DMS153 (cell line): ENCODE measurements around the gene PHRF1.

ENCODE experiments used
- DNase-seq: peaks from one replicate; lab custom pipeline; 2025; lab: John Stamatoyannopoulos, UW

Gene PHRF1

DNA sequence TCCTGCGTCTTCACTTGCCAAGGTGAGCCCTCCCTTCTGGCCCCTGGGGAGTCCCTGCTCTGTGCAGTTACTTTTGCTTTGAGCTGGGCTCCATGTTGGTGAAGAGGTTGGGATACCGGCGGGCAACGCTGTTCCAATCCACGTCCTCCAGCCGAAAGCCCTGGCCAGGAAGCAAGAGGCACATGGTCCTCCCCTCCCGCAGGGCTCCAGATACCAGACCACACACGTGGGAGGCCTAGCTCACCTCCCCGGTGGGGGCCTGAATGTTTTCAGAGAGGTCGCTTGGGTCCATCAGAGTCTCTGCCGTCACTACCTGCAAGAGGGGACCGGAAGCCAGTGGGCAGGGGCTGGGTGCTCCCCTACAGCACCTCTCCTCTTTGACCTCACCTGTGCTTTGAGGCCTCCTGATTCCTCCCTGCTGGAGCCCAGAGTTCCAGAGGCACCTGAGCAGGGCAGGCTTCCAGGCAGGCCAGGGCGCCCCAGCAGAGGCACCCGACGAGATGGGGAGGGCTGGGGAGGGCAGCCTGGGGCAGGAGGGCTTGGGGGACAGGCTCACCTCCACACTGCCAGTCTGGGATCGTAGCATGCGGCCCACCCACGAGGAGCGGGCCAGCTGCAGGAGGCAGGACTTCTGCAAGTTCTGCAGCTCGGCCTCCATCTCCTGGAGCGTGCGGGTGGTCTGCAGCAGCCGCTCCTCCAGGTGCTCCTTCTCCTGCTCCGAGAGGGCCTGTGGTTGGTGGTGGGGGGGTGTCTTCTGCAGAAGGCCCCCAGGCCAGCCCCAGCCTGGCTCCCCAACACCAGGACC is 18.7 kb upstream of the PHRF1 start:
- DNase-seq = no peak

DNA sequence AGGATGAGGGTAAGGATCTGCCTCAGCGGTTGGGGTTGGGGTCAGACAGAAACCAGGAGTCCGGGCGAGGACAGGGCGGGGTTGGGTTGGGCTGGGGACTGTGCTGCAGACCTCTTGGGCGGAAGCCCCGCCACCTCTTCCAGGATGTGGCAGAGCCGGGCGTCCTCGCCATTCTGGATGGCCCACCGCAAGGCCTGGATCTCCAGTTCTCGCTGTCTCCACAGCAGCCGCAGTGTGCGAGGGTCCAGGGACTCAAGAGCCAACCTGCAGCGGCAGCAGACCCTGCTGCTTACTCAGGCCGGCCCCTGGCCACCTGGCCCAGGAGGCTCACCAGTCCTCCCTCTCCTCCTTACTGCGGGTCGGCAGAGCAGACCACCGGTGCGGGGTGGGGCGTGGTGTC is 17.8 kb upstream of the PHRF1 start:
- no peak for DNase-seq

DNA sequence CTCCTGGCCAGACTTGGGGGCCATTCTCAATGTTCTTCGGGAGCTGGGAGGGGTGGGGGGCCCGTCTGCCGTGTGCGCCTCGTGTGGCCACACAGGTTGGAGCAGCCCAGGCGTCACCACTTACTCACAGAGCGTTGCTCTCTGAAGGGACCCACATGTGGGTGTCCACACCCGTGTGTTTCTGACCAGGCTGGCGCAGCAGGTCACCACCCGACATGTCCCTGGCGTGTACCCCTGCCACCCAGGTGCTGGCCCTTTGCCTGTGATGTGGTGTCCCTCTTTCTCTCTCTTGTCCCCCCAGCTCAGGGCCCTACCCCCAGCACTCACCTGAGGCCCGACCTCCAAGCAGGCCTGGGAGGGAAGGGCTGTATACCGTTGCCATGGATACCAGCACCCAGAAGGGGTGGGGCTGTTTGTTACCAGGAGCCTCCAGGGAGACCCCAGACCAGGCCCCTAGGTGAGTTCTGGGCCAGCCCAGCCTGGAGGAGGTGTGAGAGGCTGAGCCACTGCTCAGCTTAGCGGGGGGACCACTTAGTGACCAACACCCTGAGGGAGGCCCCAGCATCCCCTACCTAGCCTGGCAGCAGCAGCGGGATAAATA is 17.1 kb upstream of the PHRF1 start:
- no peak for DNase-seq

DNA sequence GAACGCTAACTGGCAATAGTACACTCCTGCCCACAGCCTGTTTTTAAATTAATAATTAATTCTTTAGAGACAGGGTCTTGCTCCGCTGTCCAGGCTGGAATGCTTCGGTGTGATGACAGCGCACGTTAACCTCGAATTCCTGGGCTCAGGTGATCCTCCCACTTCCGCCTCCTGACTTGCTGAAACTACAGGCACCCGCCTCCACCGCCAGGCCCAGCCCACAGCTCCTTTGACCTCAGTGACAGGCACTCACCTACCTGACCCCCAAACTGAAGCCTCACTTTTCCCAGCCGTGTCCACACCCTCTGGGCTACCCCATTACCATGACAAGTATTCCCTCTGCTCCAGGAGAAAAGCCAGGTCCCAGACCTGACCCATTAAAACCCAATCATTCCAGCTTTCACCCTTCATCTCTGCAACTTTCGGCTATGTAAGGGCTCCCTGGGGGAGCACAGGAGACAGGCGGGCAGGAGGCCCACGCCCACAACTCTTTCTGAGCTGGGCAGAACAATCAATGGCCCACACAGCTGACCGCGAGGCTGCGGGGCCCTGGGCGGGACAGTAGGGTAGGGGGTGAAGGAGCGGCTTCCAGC is 16.5 kb upstream of the PHRF1 start:
- DNase-seq = no peak

DNA sequence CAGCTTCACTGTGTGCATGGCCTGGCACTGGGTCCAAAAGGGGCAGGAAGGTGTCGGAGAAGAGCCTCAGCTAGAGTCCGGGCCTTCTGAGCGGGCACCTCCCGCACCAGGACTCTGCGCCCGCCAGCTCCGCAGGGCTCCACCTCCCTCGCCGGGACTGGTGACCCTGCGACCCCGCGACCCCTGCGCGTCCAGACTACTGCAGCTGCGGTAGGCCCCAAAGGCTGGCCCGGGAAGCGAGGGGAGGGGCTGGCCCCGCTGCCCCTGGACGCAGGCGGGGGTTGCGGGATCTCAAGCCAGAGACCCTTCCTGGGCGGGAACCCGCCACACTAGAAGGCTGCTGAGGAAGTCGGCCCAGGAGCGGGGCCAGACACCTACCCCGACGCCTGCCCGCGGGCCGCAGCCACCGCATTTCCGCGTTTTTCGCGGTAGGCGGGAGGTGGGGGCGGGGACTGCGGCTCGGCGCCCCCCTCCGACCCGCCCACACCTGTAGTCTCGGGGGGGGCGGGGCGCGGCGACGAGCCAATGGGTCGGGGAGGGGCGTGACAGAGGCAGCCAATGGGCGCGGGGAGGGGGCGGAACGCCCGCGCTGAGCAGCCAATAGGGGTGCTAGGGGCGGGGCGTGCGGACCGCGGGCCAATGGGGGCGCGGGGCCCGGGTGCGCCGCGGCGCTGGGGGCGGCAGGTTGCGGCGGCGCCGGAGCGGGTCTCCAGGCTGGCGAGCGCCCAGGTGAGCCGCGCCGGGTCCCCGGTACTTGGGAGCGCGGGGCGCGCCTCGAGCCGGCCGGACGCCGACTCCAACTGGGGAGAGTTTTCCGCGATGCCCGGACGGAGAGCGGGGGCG is 15.7 kb upstream of the PHRF1 start, which contains the start of the genes LMNTD2 and RASSF7:
TSS of gene LMNTD2 (minus strand) at position 434 of the 843 bp plus-strand sequence. CDS start at position 412, 22 bp downstream.
TSS of gene RASSF7 (plus strand) at position 666 of the 843 bp plus-strand sequence. CDS start 799 bp downstream, outside the sequence.
- peak; percentile 76 for DNase-seq

GRCh38 chr11:561148-562003 is 14.9 kb upstream of the PHRF1 start:
- DNase-seq = no peak

DNA sequence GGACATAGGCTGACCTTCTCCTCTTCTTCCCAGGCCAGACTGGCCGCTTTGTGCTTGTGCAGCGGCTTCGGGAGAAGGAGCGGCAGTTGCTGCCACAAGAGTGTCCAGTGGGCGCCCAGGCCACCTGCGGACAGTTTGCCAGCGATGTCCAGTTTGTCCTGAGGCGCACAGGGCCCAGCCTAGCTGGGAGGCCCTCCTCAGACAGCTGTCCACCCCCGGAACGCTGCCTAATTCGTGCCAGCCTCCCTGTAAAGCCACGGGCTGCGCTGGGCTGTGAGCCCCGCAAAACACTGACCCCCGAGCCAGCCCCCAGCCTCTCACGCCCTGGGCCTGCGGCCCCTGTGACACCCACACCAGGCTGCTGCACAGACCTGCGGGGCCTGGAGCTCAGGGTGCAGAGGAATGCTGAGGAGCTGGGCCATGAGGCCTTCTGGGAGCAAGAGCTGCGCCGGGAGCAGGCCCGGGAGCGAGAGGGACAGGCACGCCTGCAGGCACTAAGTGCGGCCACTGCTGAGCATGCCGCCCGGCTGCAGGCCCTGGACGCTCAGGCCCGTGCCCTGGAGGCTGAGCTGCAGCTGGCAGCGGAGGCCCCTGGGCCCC is 14.1 kb upstream of the PHRF1 start:
- DNase-seq = no peak

GRCh38 chr11:563066-563811 is 13.0 kb upstream of the PHRF1 start:
- DNase-seq = no peak

DNA sequence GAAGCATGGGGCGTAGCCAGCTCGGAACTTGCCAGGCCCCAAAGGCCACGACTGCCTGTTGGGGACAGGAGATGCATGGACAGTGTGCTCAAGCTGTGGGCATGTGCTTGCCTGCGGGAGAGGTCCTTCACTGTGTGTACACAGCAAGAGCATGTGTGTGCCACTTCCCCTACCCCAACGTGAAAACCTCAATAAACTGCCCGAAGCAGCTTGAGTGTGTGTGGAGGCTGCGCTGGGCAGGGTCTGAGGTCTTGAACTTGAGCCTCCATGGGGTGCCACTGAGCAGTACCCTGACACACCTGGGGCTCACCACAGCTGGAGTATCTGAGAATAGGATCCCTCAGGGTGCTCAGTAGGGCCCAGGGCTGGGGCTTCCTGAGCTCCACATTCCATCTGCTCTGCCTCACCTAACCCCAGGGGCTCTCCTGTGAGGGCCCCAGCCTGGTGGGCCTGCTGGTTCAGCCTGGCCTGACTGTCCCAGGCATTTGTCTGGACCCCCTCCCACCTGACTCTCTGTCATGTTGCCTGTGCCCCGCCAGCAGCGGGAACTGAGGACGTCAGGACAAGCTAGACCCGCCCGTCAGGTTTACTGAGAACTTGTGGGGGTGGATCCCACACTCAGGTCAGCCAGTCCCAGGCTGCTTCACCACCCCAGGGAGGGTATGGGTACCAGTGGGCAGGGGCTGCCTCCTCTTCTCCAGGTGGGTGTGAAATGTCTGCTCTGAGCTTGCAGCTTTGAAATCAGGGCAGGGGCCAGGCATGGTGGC is 12.3 kb upstream of the PHRF1 start:
- no peak for DNase-seq

- no peak for DNase-seq
Observed at GRCh38 chr11:565921-566509, 10.3 kb upstream of the PHRF1 start.

DNA sequence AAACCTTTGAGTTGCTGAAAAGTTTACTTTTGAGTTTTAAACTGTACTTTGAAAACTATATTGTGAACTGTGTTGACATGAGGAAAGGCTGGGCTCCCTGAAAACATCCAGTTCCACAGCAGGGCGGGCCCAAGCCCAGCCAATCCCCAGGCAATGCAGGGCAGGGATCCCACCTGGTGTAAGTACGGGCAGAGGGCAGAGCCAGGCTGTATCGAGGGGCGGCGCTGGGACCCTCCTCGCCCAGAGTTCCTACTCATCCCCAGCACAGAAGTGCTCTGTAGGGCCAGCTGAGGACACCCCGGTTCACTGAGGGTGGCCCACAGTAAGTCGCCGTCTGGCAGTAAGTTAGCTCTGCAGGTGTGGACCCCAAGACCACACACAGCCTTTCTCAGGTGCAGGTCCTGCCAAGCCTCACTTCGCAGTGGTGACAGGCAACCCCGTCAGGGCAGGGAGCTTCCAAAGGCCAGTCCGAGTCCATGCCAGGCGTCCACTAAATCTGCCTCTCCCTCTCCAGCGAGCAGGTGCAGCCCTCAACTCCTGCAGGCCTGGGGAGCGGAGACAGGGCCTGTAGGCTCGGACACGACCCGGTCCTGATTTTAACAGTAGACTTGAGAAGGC is 9.2 kb upstream of the PHRF1 start:
- no peak for DNase-seq

- DNase-seq = no peak
Observed at GRCh38 chr11:567629-568292, 8.5 kb upstream of the PHRF1 start.

DNA sequence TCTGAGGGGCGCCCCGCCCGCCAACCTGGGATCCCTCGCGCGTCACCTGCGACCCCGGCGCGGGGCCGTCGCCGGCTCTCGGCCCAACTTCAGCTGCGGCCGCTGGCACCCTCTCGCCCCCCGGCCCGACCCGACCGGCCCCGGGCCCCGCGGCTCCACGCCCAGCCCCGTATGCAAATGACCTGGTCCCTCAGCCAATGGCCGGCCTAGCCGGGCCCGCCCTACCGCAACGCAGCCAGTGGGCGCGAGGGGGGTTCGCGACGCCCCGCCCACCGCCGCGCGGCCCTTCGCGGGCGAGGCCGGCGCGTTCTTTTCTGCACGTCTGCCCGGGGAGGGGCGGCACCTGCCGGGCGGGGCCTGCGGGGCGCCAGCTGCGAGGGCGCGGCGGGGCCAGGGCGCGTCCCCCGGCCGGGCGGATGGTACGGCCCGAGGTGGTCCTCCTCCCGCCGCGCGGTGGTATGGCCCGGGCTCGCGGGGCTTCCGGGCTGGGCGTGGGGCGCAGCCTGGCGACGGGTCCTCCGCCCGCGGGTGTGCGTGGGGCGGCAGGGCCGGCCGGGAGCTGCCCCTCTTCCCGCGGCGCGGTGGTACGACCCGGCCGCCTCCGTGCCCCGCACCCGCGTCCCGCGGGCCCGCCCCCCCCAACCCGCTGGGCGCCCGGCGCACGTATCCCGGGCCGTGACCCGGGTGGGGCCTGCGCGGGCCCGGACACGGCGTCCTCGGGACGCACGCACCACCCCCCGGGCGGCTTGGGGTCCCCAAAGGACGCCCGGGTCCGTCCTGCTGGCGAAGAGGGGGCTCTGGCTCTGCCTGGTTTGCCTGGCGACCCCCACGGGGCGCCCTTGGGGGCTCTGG is 7.7 kb upstream of the PHRF1 start:
- DNase-seq = peak; percentile 92

DNA sequence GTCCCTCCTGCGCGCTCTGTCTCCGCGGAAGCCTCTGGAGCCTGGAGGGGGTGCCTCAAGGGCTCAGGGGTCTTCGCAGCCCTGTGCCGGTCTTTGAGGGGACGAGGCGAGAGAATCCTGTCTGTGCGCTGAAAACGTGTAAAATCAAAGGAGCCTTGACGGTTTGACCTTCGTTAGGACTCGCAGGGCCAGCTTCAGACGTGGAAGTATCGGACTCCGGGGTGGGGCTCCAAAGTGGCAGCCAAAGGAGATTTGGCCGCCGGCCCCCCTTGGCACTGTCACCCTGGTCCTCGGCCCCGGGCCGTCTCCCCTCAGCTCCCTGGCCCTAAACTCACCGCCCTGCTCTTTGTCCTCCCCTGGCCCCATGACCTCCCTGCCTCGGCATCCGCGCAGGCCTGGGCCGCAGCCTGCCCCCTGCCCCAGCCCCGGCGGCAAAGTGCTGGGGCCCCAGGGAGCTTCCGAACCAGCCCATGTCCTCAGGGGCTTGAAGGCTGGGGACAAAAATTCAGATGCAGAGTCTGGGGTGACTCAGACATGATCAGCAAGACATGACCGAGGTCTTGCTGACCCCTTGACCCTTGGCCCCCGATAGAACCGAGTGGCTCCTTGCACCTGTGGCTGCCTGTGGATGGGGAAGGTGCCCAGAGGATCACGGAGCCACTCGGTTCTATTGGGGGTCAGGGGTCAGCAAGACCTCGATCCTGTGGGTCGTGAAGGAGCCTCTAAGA is 6.9 kb upstream of the PHRF1 start:
- no peak for DNase-seq

GRCh38 chr11:571802-572185 is 4.5 kb upstream of the PHRF1 start:
- no peak for DNase-seq

DNA sequence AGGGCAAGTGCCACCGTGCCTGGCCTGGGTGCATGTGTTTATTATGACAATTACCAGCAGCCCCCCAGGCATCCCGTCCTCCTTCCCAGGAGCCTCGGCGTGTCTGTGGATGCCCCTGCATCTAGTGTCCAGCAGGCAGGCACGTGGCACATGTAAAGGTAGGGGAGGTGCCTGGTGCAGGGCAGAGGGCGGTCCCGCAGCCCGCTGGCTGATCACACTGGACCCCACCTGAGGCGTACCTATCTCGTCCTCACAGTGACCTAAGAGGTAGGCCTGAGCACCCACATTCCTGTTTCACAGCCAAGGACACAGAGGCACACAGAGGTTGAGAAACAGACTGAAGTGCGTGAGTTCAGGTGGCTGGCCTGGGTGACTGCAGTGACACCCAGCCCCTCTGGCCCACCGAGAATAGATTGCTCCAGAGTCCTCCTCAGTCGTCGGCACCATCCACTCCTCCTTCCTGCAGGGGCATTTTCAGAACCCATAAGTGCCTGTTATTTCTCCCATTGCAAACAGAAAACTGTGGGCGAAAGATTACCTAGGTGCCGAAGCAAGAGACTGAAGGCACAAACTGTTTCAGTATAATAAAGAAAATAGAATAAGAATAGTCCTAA is 3.0 kb upstream of the PHRF1 start:
- no peak for DNase-seq
